Endothelial cell of hepatic sinusoid (primary cell): ENCODE data around the gene OR2D3.
"Not testable (repeated sequence)": the region's sequence is repeated elsewhere in the genome, so short reads cannot be mapped to it uniquely, and the experiment has no call there.

Experiments
- in situ Hi-C: cut with HindIII; loops from 2 replicates; pipeline ENCODE4 v1.10.0; 2017; ENCODE audit warnings: low sequenced_read_pairs

OR2D3 gene

GRCh38 chr11:6920702-6921101 is at the start of gene OR2D3:
TSS of gene OR2D3 (plus strand) at chr11:6921002. CDS start at chr11:6921002, 0 bp downstream.
- in situ Hi-C loops: no loop called here

- in situ Hi-C loops: no loop called here
Observed at GRCh38 chr11:6871278-6871677, 49.5 kb upstream of the OR2D3 start.

- in situ Hi-C loops: no loop called here
Observed at GRCh38 chr11:6875761-6876160, 45.0 kb upstream of the OR2D3 start.

GRCh38 chr11:6876325-6876724 is 44.5 kb upstream of the OR2D3 start, which contains the start of gene OR10A4:
TSS of gene OR10A4 (plus strand) at chr11:6876625. CDS start at chr11:6876648, 23 bp downstream.
- in situ Hi-C loops: no loop called here

- in situ Hi-C loops: no loop called here
Observed at GRCh38 chr11:6876914-6877313, 43.9 kb upstream of the OR2D3 start.

GRCh38 chr11:6882751-6883150 is 38.1 kb upstream of the OR2D3 start:
- in situ Hi-C loops: no loop called here

GRCh38 chr11:6887711-6888110 is 33.1 kb upstream of the OR2D3 start:
- in situ Hi-C loops: not testable (repeated sequence)

- in situ Hi-C loops: no loop called here
Observed at GRCh38 chr11:6888830-6889229, 32.0 kb upstream of the OR2D3 start.

GRCh38 chr11:6889835-6890234 is 31.0 kb upstream of the OR2D3 start:
- in situ Hi-C loops: no loop called here

- in situ Hi-C loops: no loop called here
Observed at GRCh38 chr11:6892400-6892799, 28.4 kb upstream of the OR2D3 start, which contains the start of gene OR2D2. TSS of gene OR2D2 (minus strand) at chr11:6892500. CDS start at chr11:6892500, 0 bp downstream.

GRCh38 chr11:6894097-6894496 is 26.7 kb upstream of the OR2D3 start:
- in situ Hi-C loops: no loop called here

GRCh38 chr11:6895010-6895409 is 25.8 kb upstream of the OR2D3 start:
- in situ Hi-C loops: no loop called here

- in situ Hi-C loops: no loop called here
Observed at GRCh38 chr11:6898911-6899310, 21.9 kb upstream of the OR2D3 start.

- in situ Hi-C loops: no loop called here
Observed at GRCh38 chr11:6900327-6900999, 20.3 kb upstream of the OR2D3 start.

- in situ Hi-C loops: not testable (repeated sequence)
Observed at GRCh38 chr11:6904804-6905203, 16.0 kb upstream of the OR2D3 start.

- in situ Hi-C loops: no loop called here
Observed at GRCh38 chr11:6911378-6911777, 9.4 kb upstream of the OR2D3 start.

GRCh38 chr11:6911948-6912347 is 8.9 kb upstream of the OR2D3 start:
- in situ Hi-C loops: no loop called here

GRCh38 chr11:6919698-6920097 is 1.1 kb upstream of the OR2D3 start:
- in situ Hi-C loops: no loop called here

- in situ Hi-C loops: no loop called here
Observed at GRCh38 chr11:6925007-6925577, 4.3 kb downstream of the OR2D3 start.

- in situ Hi-C loops: no loop called here
Observed at GRCh38 chr11:6925636-6926207, 4.9 kb downstream of the OR2D3 start.

- in situ Hi-C loops: no loop called here
Observed at GRCh38 chr11:6926208-6927029, 5.6 kb downstream of the OR2D3 start, which contains the start of gene ZNF215. TSS of gene ZNF215 (plus strand) at chr11:6926426. CDS start at chr11:6932273, 5,847 bp downstream.
